ENCODE measurements around the gene ADD3.

Gene ADD3, protein sequence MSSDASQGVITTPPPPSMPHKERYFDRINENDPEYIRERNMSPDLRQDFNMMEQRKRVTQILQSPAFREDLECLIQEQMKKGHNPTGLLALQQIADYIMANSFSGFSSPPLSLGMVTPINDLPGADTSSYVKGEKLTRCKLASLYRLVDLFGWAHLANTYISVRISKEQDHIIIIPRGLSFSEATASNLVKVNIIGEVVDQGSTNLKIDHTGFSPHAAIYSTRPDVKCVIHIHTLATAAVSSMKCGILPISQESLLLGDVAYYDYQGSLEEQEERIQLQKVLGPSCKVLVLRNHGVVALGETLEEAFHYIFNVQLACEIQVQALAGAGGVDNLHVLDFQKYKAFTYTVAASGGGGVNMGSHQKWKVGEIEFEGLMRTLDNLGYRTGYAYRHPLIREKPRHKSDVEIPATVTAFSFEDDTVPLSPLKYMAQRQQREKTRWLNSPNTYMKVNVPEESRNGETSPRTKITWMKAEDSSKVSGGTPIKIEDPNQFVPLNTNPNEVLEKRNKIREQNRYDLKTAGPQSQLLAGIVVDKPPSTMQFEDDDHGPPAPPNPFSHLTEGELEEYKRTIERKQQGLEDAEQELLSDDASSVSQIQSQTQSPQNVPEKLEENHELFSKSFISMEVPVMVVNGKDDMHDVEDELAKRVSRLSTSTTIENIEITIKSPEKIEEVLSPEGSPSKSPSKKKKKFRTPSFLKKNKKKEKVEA
- 73.4 to 635 (median 464) reads per million in 3 experiments for total RNA-seq

DNA sequence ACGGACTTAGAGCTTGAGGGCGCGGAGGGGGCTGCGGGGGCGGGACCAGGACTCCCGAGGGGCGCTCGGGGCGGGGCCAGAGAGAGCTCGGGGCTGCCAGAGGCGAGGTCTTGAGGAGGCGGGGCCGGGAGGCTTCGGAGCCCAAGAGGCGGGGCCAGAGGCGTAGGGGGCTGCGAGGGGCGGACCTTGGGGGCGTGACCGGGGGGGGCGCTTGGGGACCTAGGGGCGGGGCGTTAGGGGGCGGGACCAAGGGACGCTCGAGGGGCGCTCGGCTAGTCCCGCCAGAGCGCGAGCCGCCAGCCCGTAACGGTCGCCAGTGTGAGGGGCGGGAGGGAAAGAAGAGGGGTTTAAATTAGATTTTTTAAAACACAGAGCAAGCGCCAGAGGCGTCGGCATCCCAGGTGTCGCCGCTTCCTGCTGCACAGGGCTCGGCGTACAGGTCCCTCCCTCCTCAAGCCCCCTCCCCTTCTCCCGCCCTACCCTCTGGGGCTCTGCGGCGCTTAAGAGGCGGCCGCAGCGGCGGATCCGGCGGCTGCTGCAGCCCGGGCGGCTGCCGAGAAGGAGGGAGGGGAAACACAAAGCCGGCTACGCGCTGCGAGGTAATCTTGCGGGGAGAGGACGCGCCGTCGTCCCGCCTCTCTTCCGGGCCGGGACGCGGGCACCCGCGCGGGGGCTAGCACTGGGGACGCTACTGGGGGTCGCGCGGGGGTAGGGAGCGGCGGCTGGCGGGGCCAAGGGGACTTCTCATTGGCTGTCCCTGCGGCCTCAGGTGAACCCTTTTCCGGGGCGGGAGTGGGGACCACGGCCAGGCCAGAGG lies at the start of gene ADD3:
Gene ADD3 (plus strand): TSS at position 284 of the 817 bp plus-strand sequence. CDS start 92,670 bp downstream, outside the sequence.
- peak; percentile 88 for DNase-seq

DNA sequence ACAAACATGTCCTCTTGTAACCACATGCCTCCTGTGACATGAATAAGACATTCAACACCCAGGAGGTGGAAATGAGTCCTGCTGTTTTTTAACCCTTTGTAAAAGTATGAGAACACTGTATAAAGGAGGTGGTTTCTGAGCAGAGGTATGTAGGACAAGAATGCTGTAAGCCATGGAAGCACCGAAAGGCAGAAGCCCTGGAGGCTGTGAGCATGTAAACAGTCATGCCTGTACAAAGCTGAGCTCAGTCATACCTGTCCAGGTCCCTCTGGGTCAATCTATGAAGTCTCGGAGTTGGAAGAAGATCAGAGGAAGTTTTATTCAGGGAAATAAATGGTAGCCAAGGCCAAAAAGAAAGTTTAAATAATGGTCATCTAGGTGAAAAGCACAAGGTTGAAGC lies 49.7 kb upstream of the ADD3 start:
- DNase-seq, result no peak

DNA sequence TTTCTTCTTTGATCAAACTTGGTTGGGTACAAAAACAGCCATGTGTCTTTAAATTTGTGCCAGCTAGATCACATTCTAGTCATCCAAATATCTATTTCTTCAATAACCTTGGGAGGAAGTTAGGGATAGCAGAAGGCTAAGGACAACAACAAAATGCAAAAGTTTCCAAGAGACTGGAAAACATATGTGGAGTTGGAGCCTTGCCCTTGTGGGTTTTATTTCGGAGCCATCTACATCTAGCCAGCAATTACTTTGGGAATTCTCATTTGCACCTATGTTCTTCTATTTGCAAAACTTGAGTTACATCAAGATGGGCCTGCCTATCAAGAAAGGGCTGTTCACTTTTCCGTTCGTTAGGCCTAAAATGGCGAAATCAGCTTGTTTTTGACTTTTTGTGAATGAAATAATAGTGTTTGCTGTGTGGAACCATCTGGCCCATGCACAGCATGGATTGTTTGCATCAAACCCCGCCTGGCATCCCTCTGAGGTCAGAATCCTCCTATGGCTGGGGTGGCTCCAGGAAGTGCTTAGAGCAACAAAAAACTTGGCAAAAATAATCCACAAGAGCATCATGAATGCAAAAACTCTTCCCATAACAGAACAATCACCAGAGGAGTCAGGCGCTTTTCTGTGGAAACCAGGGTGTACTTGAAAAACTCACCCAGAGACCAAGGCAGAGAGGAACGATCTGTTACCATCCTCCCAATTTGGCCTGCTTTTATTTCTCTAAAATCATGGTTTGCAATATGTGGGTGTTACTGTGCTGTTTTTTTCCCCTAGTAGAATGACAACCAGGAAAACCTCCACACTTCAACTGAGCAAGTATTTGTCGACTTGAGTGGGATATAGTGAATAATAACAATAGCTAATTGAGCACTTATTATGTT lies 48.3 kb upstream of the ADD3 start:
- DNase-seq, result no peak

DNA sequence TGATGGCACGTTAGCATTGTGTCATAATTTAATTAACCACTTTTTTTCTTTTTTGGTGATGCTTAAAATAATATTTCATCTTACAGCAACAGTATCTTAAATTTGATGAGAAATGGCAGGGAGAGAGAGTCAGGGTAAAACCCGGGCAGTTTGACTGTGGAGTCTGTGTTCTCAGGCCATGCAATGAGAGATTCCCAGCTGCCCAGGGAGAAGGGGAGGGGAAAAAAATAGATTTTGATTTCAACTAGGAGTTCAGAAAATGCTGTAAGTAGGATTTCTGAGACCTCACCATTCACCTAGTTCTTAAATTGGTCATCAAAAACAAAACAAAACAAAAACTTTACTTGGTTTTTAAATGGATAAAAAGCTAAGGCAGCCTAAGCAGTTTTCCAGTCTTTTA lies 47.1 kb upstream of the ADD3 start:
- DNase-seq, result no peak

DNA sequence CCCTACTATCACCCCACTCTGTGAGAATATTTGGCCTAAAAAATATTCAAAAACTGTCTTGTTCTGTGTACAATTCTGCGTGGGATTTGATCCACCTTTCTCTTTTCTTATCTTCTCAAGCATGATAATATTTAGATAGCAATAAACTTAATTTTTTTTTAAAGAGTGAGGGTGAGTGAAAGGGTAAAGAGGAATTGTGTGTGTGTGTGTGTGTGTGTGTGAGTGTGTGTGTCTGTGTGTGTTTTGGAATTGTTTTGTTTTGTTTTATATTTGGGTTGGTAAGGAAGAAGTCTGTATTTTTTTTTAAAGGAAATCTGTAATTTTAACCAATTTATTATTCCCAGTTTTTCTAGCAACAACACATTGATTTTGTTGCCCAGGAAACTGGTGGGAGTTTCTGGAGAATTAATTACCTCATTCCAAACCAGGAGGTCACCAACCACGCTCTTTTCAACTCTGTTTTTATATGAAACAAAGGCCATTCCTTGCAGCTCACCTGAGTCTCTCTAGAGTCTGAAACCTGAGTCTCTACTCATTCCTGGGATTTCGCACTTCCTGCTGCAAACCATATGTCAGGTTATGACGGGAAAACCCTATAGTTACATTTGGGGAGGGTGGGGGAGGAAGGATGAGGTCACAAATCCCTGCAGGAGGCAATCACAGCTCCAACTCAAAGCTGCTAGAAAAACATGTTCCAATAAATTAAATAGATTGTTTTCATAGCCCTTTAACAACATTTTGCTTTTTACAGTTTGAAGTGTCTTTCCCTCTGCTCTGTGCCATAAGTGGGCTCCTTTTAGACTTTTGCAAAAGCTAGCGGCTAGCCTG lies 46.4 kb upstream of the ADD3 start:
- DNase-seq, result no peak

DNA sequence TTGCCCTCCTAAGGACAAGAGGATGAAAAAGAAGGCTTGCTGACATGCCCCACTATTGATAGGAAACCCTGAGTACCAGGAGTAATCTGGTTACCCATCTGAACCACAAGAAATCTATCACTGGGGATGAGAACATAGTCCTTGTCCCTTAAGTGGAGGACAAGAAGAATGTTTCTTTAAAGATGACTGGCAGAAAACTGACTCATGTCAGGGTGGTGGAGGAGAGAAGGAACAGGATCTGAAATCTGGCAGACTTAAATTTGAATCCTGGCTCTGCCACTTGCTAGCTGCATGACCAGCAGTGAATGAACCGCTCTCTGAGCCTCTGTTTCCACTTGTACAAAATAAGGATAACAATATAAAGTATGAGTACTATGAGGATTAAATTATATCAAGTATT lies 45.5 kb upstream of the ADD3 start:
- no peak for DNase-seq

DNA sequence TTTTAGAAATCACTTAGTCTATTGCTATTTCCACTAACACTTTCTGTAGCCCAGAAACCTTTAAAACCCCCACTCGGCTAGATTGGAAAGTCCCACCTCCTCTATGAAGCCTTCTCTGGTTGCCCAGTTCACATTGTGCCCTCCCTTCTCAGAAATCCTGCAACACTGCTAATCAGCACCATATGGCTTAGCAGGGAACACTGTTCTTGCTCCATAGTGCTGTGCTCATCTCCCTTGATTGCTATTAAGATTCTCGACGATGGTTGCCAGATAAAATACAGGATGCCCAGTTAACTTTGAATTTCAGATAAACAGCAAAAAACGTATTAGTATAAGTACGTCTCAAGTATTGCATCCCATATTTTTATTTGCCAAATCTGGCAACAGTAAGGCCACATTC lies 44.3 kb upstream of the ADD3 start:
- no peak for DNase-seq

DNA sequence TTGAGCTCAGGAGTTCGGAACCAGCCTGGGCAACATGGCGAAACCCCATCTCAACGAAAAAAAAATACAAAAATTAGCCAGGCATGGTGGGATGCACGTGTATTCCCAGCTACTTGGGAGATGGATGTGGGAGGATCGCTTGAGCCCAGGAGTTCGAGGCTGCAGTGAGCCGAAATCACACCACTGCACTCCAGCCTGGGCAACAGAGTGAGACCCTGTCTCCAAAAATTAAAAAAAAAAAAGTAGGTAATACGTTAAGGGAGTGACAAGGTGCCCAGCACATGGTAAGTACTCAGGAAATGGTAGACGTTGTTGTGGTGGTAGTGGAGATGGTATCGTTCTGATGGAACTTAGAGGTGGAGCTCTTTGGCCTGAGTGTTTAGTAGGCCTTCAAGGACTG lies 43.5 kb upstream of the ADD3 start:
- no peak for DNase-seq

DNA sequence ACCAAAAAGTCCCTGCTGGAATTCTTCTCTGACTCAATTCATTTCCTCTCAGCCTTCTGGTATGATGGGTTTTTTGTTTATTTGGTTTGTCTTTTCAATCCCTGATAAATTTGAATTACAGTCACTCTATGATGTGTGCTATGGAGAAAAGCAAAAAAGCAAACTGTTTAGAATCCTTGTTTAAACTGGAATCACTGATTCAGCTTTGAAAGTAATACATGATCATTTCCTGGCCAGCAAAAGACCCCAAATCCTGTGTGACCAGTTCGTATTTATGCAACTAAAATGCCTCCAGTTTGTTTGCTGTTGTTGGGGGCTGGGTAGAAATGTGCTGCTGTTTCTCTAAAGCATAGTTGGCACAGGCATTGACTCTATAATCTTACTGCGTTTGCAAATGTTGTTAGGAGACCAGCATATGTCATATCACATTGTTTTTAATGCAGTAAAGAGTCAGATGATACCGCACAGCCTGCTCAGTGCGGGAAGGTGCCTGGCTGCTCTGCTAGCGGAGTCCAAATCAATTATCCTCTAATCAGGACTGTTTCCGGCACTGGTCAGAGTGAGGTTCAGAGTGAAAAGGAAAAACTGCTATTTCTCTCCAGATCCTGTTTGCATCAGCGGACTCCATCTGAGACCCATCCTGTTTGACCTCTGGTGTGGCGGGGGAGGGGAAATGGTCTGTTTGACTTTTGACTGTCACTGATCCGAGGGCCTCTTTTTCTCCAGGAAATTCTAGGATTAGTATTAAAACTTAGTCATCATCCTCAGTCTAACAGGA lies 40.6 kb upstream of the ADD3 start:
- DNase-seq, result no peak

DNA sequence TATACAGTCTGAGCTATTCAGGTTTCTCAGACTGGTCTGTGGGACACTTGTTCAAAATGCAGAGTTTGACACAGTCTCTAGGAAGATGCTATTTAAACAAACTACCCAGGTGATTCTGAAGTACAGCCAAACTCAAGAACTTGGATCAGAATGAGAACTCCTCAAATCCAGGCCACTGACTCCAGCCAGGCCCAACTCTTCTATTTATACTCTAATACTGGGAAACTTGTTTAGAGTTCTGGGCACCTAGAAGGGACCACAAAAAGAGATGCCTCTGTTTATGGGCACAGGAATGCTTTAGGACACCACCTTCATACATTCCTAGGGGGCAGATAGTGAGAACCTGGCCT lies 40.1 kb upstream of the ADD3 start:
- no peak for DNase-seq

DNA sequence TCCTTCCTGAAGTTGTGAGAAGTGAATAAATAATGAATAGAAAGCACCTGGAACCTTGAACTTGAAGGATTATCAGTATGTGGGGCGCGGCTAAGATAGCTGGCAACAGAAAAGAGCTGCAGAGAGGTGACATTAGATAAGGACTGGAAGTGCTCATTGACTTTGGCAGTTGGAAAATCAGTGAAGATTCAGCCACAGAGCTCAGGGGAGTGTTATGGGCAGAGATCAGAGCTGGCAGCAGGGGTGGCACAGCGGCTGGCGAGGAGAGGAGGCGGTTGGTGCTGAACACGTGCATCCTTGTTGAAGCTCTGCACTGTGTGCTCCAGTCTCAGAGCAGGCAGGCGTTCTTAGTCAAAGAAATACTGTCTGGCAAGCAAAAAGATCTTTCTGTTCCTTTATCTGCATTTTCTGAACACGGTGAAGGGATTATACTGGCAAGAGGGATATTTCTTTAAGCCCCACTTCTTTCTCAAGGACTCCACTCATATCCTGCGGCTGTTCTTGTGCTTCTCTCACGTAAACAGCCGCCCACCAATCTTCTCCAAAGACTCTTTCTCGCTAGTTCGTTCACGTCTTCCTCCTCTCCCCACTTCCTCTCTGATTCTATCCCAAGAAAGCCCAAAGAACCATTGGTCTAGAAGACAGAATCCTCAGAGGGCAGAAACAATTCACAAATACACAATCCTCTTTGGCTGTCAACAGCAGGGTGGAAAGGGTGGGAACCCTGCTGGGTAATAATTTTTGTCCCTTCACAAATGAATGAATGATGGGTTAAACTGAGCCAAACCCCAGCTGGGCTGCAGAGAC lies 38.6 kb upstream of the ADD3 start:
- DNase-seq, result no peak

DNA sequence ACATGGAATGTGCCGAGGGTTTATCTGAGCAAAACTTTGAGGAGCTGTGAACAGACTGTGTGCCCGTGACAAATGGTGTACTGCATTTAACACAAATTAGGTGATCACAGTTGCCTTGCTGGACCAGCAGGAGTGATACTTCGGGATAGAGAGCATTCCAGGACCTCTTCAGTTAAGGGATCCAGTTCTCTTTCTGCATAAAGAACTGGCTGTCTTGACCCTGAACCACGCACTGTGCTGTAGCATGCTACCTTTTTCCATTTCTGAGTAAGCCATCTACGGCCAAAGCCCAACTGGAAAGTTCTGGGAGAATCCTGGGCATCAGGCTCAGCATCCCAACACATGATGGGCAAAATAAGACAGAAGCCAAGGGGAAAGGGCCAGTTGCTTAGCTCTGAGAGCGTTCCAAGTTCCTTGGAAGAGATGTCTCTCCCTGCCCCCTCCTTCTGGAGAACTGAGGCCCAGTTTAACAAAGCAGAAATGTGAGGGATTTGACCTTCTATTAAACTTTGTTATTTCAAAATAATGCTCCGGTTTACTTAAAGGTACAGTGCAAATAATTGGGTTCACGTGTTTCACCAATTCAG lies 37.9 kb upstream of the ADD3 start:
- DNase-seq, result no peak

DNA sequence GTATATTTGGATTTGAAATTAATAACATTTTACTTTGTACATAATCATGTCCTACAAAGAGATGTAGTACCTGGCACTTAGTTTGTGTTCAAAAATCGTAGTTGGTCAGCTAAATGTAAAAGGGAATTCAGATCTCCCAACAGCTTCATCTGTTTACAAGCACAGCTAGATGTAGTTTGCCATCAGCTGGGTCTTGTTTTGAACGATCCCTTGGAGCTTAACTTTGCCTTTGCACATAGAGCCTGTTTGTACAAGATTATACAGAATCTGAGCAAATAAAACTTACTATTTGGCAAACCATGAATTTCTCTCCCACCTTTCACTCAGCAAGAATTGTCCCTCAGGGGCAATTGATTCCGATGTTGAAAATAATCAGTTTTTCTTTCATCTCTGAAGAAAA lies 36.1 kb upstream of the ADD3 start:
- no peak for DNase-seq

DNA sequence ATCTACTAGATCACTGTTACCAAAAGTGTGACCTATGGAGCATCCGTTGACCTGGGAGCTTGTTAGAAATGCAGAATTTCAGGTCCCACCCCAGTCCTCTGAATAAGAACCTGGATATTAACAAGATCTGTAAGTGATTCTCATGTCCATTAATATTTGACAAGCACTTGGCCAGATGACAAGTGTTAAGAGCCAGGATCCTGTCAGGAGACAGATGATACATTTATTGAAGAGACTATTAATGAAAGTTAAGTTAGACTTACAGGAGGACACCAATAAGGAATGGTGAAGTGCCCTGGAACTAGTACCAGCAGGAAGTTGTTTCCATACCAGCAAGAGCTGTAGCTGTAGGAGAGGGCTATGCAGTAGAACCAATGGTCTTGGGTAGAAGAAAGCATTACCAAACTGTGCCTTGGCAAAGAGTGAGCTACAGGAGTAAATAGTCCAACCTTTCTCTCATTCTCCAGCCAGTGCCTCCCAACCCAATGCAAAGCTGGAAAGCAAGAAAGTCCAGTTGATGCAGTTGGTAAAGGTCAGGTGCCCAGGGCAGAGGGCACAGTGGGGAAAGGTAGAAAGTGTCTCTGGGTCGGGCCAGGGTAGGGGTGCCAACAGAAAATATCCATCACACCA lies 35.3 kb upstream of the ADD3 start:
- no peak for DNase-seq

DNA sequence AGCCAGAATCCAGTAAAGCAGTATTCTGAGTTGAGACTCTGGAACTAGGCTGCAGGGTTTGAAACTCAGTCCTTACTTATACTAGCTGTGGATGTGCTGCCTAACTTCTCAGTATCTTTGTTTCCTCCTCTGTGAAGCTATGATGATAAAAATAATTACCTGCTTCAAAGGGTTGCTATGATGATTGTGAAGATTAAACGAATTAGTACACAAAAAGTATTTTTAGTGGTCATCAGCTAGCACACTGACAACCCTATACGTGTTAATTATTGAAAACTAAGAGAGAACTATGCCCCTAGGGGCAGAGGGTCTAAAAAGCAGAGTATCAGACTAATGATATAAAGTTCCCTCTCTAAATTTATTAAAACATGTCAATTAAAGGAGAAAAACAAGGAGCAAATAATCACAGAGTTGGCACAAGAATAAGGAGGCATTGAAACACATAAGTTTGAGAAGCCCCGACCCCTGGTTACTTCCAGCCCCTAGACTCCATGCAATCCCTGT lies 34.4 kb upstream of the ADD3 start:
- no peak for DNase-seq

DNA sequence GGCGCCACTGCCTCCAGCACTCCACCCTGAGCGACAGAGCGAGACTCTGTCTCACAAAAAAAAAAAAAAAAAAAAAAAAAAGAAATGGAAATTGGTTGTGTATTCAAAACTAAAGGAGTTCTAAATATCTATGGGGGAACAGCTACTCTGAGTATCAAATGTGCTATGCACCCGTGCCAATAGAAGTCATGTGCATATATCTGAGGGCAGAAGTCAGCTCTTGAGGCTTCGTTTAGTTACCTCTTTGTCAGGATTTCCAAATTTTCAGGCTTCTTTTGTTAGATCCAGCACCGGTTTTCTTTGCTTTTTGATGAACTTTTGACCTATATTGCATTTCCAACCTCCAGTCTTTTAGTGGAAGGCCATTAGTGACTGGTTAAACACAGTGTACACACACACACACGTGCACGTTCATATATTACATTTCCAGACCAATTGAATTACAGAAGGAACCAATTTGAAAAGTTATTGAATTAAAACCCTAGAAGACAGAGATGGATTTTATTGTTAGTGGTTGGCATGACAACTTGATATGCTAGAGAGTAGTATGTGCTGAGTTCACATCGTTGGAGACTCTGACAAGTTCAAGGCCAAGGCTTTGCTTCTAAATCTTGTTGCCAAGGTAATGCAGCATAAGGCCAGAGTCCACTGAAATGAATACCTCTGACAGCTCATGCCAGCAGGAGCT lies 33.1 kb upstream of the ADD3 start:
- no peak for DNase-seq

DNA sequence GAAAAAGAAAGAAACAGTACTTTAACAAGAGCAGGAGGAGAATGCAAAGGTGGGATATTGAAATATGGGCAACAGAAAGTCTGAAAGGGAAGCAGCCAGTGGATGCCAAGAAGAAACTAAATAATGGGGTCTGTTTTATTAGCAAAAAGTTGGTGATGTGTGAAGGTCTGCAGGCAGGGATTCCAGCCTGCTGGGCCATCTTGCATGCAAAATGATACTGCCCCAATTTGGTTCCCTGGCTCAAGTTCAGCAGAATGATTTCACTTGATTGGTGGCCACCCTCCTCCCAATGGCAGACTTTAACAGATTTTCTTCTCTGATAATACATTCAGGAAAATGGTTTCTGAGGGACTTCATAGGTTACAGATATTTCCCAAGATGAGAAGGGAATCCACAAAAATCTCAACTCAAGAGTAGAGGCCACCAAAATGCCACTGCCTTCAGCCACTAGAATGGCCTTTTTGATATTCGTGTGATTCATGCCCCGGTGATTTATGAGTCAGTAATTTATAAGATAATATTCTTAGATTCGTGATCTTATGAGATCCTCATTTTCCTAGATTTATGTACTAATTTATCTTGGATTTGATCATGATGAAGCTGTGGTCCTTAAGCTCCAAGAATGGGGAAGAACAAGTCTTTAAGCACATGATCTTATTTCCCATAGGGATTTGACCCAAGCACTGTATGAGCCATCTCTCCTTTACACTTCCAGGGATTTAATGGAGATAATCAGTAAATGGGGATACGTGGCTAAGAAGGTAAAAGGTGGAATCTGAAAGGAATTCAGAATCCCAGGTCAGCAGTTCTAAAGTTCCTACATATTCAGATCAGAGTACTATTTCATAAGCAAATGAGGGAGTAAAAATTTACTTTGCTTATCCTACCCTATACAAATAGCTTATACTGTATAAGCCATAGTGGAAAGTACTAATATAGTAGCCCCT lies 32.3 kb upstream of the ADD3 start:
- DNase-seq, result no peak
